WTC11 (cell line): ENCODE results near the gene GNG13.

Experiments
- NR3C1 ChIP-seq: sonication (generic); formaldehyde crosslinking; conservative IDR thresholded peaks from 2 replicates; pipeline ENCODE4 v1.8.1; 2023; ENCODE audit warnings: low read depth, mild to moderate bottlenecking, missing genetic modification reagents
- PRDM15 ChIP-seq: sonication (generic); formaldehyde crosslinking; IDR thresholded peaks from 2 replicates; pipeline ENCODE4 v1.8.0; 2022; ENCODE audit warnings: missing genetic modification reagents
- SP1 ChIP-seq: sonication (generic); formaldehyde crosslinking; conservative IDR thresholded peaks from 2 replicates; pipeline ENCODE4 v1.8.1; 2022; ENCODE audit warnings: missing genetic modification reagents
- TF ChIP-seq, protein P1 (sequence below): fragments of 200-600 bp; IDR thresholded peaks from 2 replicates; pipeline ENCODE4 v1.8.0; 2022; ENCODE audit warnings: antibody characterized with exemption

- TF ChIP-seq, protein P1, sequence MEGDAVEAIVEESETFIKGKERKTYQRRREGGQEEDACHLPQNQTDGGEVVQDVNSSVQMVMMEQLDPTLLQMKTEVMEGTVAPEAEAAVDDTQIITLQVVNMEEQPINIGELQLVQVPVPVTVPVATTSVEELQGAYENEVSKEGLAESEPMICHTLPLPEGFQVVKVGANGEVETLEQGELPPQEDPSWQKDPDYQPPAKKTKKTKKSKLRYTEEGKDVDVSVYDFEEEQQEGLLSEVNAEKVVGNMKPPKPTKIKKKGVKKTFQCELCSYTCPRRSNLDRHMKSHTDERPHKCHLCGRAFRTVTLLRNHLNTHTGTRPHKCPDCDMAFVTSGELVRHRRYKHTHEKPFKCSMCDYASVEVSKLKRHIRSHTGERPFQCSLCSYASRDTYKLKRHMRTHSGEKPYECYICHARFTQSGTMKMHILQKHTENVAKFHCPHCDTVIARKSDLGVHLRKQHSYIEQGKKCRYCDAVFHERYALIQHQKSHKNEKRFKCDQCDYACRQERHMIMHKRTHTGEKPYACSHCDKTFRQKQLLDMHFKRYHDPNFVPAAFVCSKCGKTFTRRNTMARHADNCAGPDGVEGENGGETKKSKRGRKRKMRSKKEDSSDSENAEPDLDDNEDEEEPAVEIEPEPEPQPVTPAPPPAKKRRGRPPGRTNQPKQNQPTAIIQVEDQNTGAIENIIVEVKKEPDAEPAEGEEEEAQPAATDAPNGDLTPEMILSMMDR = no peak
- TF ChIP-seq PRDM15 (CRISPR knock-in tag) = no peak
- no peak for TF ChIP-seq NR3C1 (CRISPR knock-in tag)
- TF ChIP-seq SP1 = no peak
Observed at GRCh38 chr16:824194-824593, 23.7 kb upstream of the GNG13 start.
